ENCODE data around the gene FGF11.
A peak's percentile ranks its signal among the peaks of the same experiment; 100 is the strongest.
"Not testable (repeated sequence)": the region's sequence is repeated elsewhere in the genome, so short reads cannot be mapped to it uniquely, and the experiment has no call there.

The FGF11 gene

DNA sequence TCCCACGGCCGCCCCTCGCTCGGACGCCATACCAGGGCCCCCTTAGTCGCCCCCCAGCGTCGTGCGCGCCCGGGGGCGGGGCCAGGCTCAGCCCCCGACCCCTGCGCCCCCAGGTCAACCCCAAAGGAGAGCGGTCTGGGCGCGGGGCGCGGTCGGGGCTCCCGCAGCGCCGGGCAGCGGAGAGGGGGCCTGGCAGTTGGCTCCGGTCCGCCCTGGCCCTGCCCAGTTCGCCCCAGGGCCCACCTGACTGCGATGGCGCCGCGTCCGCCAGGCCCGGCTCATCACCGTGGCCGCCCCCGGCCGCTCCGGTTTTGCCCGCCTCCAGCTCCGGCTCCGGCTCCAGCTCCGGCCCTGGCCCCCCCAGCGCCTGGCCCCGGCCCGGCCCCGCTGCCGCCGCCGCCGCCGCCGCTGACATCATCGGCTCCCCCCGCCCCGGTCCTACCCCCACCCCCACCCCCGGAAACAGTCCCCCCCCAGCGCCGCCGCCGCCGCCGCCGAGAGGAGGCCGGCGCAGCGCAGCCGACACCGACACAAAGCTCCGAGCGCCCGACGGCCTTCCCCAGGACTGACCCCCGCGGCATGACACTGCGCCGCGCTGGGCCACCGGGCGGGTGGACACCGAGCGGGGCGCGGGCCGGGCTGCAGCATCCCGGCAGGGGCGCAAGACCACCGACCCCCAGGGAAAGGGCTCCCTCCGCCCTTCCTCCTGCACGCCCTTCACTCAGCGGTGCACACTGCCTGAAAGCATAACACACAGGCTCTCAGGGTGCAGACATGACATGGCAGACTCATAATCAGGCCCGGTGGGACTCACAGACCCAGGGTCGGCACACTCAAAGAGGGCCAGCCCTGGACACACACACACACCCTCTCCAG lies 40.1 kb downstream of the FGF11 start, which contains the start of gene ZBTB4:
TSS of gene ZBTB4 (minus strand) at position 419 of the 876 bp plus-strand sequence. CDS start 12,830 bp downstream, outside the sequence.
- peak; percentile 81 to 85 for DNase-seq
- TF ChIP-seq GATA1 (IDR thresholded peaks at IDR 0.05; ENCODE audit: low read depth, low read length) (no peak), POLR2A (IDR thresholded peaks at IDR 0.05; ENCODE audit: low read length) (peak; percentile 32)

DNA sequence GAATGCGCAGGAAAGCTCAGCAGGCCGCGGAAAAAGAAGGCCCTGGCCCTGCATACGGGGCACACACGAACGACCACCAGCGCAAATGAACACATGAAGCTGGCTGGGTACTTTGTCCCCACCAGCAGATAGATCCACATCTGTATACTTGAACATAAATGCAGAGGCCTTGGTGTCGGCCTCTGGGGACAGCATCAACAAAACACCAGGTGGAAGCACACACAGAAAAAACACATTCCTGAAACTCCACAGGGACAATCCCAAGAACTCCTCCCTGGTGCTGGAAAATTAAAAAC lies 40.7 kb downstream of the FGF11 start:
- DNase-seq: no peak
- TF ChIP-seq GATA1 (IDR thresholded peaks at IDR 0.05; ENCODE audit: low read depth, low read length): no peak
- no peak for TF ChIP-seq POLR2A (IDR thresholded peaks at IDR 0.05; ENCODE audit: low read length)

DNA sequence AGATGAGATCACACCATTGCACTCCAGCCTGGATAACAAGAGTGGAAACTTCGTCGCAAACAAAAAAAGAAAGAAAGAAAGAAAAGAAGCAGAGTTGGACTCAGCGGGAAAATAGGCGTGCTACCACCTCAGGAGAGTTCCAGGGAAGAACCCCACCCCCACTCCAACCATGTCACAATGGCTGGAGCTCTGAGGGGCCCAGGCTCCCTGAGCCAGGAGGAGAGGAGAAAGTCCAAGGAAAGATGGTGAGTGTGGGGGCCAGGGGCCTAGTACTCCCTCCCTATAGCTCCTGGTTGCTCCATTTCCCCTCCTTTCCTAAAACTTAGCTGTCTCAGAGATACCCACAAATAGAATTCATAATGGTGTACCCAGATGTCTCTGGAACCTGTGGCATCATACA lies 42.0 kb downstream of the FGF11 start, which contains the start of gene SLC35G6:
TSS of gene SLC35G6 (plus strand) at position 172 of the 400 bp plus-strand sequence. CDS start at position 243, 71 bp downstream.
- not testable (repeated sequence) for DNase-seq

DNA sequence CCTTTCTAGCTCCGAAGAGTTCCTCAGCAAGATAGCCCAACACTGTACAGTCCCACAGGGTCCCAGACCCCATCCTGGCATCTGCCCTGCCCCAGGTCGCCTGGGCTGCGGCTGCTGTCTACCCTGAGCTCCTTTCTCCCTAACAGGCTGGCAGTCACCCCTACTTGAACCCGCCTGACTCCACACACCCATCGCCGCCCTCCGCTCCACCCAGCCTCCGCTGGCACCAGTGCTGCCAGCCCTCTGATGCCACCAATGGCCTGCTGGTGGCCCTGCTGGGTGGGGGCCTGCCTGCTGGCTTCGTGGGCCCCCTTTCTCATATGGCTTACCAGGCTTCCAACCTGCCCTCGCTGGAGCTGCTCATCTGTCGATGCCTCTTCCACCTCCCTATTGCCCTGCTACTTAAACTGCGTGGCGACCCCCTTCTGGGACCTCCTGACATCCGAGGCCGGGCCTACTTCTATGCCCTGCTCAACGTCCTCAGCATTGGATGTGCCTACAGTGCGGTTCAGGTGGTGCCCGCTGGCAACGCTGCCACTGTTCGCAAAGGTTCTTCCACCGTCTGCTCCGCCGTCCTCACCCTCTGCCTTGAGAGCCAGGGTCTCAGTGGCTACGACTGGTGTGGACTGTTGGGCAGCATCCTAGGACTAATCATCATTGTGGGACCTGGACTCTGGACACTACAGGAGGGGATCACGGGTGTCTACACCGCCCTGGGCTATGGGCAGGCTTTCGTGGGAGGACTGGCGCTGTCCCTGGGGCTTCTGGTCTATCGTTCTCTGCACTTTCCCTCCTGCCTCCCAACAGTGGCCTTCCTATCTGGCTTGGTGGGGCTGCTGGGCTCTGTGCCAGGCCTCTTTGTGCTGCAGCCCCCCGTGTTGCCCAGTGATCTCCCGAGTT lies 42.8 kb downstream of the FGF11 start:
- not testable (repeated sequence) for DNase-seq

DNA sequence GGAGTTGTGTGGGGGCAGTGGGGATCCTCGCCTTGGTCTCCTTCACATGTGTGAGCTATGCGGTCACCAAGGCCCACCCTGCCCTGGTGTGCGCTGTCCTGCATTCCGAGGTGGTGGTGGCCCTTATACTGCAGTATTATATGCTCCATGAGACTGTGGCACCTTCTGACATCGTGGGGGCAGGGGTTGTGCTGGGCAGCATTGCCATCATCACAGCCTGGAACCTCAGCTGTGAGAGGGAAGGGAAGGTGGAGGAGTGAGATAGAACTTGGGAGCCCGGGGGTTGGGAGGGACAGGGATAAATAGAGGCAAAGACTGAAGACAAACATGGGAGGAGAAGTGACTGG lies 43.4 kb downstream of the FGF11 start:
- DNase-seq: peak in 1 of 2 experiments; percentile 46

DNA sequence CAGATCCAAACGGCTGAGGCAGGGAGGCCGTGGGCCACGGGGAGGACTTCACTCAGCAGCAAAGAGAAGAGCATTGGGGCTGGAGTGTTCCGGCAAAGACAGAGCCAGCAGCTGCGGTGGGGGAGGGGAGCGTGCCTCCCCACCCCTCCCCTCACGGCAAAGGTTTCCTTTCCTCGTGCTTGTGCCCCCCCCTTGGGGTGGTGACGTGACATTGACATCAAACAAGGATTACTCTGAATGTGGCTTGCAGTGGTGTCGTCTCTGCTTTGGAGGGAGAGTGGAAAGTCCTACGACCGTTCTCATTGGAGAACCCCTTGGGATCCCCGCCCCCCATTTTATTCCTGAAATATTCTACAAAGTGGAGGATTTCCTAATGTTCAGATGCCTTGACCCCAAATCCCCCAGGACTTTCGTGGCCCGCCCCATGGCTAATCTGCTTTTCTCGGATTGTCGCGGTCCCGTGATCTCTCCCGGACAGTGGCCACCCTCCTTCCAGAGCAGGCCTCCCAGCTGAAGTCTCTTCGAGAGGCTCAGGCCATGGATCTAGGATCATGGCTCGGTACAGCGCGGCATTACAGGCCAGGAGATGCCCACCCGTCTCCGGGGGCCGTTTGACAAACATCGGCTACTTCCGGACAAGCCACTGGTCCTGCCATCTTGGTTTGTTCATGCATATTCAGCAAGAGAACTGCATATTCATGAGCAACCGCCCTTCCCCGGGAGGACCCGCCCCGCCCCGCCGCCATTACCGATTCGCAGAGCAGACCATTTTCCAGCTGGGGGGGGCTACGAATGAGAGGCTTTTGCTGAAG lies 44.1 kb downstream of the FGF11 start:
- peak; percentile 97 to 99 for DNase-seq
- TF ChIP-seq POLR2A (IDR thresholded peaks at IDR 0.05; ENCODE audit: low read length): no peak
- no peak for TF ChIP-seq GATA1 (IDR thresholded peaks at IDR 0.05; ENCODE audit: low read depth, low read length)

DNA sequence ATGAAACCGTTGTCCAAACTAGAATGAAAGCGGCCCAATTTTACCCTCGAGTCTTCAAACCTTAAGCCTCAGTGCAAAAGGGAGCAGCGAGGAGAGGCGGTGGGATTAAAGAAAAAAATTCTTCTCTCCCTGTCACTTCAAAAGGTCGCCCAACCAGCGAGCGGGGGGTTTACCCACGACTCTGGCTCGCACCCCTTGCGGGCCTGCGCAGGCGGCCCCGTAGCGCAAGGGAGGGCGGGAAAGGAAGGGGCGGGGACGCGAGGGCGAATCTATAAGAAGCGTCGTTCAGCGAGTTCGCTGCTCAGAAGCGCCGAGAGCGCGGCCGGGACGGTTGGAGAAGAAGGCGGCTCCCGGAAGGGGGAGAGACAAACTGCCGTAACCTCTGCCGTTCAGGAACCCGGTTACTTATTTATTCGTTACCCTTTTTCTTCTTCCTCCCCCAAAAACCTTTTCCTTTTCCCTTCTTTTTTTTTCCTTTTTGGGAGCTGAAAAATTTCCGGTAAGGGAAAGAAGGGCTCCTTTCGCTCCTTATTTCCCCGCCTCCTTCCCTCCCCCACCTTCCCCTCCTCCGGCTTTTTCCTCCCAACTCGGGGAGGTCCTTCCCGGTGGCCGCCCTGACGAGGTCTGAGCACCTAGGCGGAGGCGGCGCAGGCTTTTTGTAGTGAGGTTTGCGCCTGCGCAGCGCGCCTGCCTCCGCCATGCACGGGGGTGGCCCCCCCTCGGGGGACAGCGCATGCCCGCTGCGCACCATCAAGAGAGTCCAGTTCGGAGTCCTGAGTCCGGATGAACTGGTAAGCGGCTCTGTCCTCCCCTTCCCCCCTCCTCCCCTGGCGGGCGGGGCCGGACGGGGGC lies 45.0 kb downstream of the FGF11 start, which contains the start of gene POLR2A:
TSS of gene POLR2A (plus strand) at position 300 of the 852 bp plus-strand sequence.
- DNase-seq: peak; percentile 98 to 99
- TF ChIP-seq GATA1 (IDR thresholded peaks at IDR 0.05; ENCODE audit: low read depth, low read length) (no peak), POLR2A (IDR thresholded peaks at IDR 0.05; ENCODE audit: low read length) (peak; percentile 100)

DNA sequence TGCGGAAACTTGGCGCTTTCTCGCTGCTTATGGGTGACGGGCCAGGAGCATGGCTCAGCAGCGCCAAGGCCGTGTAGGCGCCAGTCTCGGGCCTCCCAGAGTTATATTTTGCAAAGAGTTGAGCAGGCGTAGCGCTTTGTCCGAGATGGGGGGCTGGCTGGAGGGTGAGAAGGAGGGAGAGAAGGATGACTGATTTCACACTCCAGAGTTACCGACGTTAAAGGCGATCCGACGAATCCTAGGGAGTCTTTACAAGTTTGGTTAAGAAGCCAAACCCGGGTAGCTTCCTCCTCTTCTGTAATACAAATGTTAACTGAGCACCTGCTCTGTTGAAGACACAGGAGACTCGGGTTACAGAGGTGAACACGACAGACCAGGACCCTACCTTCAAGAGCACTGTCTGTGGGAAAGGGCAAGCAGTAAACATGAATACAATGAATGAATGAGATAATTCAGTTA lies 45.6 kb downstream of the FGF11 start:
- DNase-seq: no peak
- TF ChIP-seq GATA1 (IDR thresholded peaks at IDR 0.05; ENCODE audit: low read depth, low read length): no peak
- no peak for TF ChIP-seq POLR2A (IDR thresholded peaks at IDR 0.05; ENCODE audit: low read length)

DNA sequence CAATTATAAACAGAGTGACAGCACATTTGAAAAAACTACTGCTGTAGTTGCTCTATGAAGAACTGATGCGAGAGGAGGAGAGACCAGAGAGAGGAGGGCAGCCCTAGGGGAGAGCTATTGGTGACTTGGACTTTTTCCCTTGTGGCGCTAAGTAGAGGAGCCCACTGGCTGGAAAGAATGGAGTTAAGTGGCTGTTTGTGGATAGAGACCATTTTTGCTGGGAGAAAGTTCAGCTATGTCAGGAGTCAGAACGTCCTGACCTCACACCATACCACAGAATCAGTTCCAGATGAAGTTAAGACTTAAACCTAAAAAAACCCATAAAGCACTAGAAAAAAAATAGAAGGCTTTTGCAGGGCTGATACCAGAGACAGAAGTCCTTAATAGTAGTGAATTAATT lies 46.9 kb downstream of the FGF11 start:
- TF ChIP-seq POLR2A (IDR thresholded peaks at IDR 0.05; ENCODE audit: low read length) (no peak), GATA1 (IDR thresholded peaks at IDR 0.05; ENCODE audit: low read depth, low read length) (no peak)
- peak in 1 of 2 experiments; percentile 54 for DNase-seq

DNA sequence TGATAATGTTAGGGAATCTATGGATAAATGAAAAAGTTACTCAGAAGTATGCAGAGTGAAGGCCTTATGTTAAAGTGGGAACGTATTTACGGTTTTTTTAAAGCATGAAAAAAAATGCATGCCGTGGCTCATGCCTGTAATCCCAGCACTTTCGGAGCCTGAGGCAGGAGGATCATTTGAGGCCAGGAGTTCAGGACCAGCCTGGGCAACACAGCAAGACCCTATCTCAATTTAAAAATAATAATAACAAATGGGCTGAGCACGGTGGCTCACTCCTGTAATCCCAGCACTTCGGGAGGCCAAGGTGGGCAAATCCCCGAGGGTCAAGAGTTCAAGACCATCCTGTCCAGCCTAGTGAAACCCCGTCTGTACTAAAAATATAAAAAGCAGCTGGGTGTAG lies 50.8 kb downstream of the FGF11 start:
- DNase-seq: no peak
- TF ChIP-seq POLR2A (IDR thresholded peaks at IDR 0.05; ENCODE audit: low read length) (no peak), GATA1 (IDR thresholded peaks at IDR 0.05; ENCODE audit: low read depth, low read length) (no peak)

DNA sequence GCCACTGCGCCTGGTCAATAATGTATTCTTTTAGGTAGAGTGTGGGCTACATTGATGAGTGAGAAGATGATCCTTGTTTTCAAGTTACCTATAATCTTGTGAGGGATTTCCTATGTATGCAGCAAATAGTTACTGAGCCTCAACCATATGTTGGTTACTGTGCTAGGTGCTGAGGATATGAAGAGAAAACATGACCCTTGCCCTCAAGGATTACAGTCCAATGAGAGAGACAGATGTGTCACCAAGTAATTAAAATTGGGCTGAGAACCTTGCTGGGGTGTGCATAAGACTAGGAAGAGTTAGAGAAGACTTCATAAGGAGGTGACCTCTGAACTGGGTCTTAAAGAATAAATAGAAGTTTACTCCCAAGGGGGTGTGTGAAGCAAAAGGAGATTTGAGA lies 52.3 kb downstream of the FGF11 start:
- no peak for DNase-seq
- TF ChIP-seq POLR2A (IDR thresholded peaks at IDR 0.05; ENCODE audit: low read length) (no peak), GATA1 (IDR thresholded peaks at IDR 0.05; ENCODE audit: low read depth, low read length) (no peak)

DNA sequence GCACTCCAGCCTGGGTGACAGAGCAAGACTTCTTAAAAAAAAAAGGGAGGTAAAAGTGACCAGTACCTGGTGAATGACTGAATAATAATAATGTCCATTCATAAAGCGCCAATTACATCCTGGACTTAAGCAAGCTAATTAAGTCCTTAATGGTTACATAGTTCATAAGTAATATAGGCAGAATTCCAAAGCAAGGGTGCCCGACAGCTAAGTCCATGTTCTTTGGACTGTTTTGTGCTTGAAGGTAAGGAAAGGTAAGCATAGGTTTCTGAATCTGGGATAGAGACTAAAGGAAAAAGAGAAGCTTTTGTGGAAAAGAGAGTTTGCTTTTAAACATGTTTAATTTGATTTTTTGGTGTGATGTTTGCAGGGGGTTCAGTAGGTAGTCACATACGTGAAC lies 54.6 kb downstream of the FGF11 start:
- no peak for DNase-seq
- TF ChIP-seq POLR2A (IDR thresholded peaks at IDR 0.05; ENCODE audit: low read length): no peak
- no peak for TF ChIP-seq GATA1 (IDR thresholded peaks at IDR 0.05; ENCODE audit: low read depth, low read length)

Measured in erythroblast (primary cell).